Endothelial cell (in vitro differentiated cells): ENCODE results near the gene LAPTM4A. TPM values are rescaled to one million over a fixed set of nuclear protein-coding genes. Genes with fewer than 3 reads are reported as not detected.

ENCODE experiments used
- DNase-seq: peaks from one replicate; pipeline ENCODE4 v3.0.0; 2021; ENCODE audit warnings: low spot score
- H3K27ac Mint-ChIP-seq: one replicate; pipeline ENCODE4 v1.8.0; 2021; ENCODE audit warnings: mixed read lengths, inconsistent platforms; ENCODE audit not compliant: unreplicated experiment
- H3K27me3 Mint-ChIP-seq: one replicate; pipeline ENCODE4 v1.8.0; 2021; ENCODE audit warnings: mild to moderate bottlenecking, moderate library complexity, mixed read lengths, inconsistent platforms; ENCODE audit not compliant: unreplicated experiment
- H3K36me3 Mint-ChIP-seq: one replicate; pipeline ENCODE4 v1.8.0; 2021; ENCODE audit warnings: mild to moderate bottlenecking, low read depth, mixed read lengths, inconsistent platforms; ENCODE audit not compliant: unreplicated experiment
- H3K4me1 Mint-ChIP-seq: one replicate; pipeline ENCODE4 v1.8.0; 2021; ENCODE audit warnings: mild to moderate bottlenecking, mixed read lengths, inconsistent platforms; ENCODE audit not compliant: unreplicated experiment
- H3K4me3 Mint-ChIP-seq: one replicate; pipeline ENCODE4 v1.8.0; 2021; ENCODE audit warnings: mild to moderate bottlenecking, mixed read lengths, inconsistent platforms; ENCODE audit not compliant: unreplicated experiment
- H3K9me3 Mint-ChIP-seq: one replicate; pipeline ENCODE4 v1.8.0; 2021; ENCODE audit warnings: mixed read lengths, inconsistent platforms; ENCODE audit not compliant: unreplicated experiment
- CTCF ChIP-seq: fragments of 200-600 bp; sonication (generic); IDR thresholded peaks from one replicate; pipeline ENCODE4 v1.5.0; 2021; ENCODE audit warnings: antibody characterized with exemption; ENCODE audit not compliant: unreplicated experiment
- total RNA-seq: library from RNA; stranded (reverse); fragmentation: NEBNext Ultra II Directional; extraction: Animal tissue kit (Norgen Biotek cat#: 25700); gene quantifications from one replicate; pipeline ENCODE4 v1.2.1, GENCODE V29; 2021; ENCODE audit not compliant: unreplicated experiment

LAPTM4A gene
- total RNA-seq, 1 donor from 2014 or later: 264 TPM

DNA sequence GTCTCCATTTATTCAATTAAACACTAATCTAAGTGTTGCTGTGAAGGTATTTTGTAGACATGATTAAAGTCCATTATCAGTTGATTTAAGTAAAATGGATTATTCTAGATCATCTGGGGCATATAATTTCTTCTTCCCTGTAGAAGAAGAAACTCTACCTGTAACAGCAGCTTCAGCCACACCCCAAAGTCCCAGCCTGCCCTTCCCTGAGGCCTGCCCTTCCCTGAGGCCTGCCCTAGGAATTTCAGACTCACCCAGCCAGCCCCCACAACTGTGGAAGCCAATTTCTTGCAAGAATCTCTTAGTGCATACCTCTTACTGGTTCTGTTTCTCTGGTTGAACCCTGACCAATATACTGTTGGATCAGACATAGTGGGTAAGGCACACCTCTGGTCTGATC lies 13.4 kb upstream of the LAPTM4A start:
- no peak for TF ChIP-seq CTCF
- Mint-ChIP-seq H3K9me3 (no peaks in the 10 kb centered on the region), H3K36me3 (no peaks in the 10 kb centered on the region), H3K4me3 (no peak overlapping the region), H3K4me1 (no peaks in the 10 kb centered on the region), H3K27me3 (peaks cover 2% of the 10 kb centered on the region), H3K27ac (no peak overlapping the region)
- DNase-seq: no peak

DNA sequence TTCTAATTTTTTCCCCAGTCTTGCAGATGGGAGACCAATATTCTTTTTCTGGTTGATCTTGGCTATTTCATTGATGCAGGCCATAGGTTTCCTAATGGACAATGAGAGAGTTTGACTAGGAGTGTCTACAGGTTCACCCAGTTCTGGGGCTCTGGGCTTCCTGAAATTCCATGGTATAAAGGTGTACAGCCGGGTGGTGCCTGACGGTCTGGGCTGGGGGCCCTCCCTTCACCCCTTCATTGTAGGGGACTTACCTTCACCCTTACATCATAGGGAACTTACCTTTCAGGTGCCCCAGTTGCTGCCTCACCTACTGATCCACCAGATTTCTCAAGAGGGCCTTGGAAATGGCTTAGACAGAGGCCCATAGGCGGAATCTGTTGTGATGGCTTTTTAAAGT lies 13.0 kb upstream of the LAPTM4A start:
- no peak for DNase-seq
- TF ChIP-seq CTCF: no peak
- Mint-ChIP-seq H3K27ac (no peak overlapping the region), H3K27me3 (peaks cover 2% of the 10 kb centered on the region), H3K36me3 (no peaks in the 10 kb centered on the region), H3K4me3 (no peak overlapping the region), H3K9me3 (no peaks in the 10 kb centered on the region), H3K4me1 (no peaks in the 10 kb centered on the region)

DNA sequence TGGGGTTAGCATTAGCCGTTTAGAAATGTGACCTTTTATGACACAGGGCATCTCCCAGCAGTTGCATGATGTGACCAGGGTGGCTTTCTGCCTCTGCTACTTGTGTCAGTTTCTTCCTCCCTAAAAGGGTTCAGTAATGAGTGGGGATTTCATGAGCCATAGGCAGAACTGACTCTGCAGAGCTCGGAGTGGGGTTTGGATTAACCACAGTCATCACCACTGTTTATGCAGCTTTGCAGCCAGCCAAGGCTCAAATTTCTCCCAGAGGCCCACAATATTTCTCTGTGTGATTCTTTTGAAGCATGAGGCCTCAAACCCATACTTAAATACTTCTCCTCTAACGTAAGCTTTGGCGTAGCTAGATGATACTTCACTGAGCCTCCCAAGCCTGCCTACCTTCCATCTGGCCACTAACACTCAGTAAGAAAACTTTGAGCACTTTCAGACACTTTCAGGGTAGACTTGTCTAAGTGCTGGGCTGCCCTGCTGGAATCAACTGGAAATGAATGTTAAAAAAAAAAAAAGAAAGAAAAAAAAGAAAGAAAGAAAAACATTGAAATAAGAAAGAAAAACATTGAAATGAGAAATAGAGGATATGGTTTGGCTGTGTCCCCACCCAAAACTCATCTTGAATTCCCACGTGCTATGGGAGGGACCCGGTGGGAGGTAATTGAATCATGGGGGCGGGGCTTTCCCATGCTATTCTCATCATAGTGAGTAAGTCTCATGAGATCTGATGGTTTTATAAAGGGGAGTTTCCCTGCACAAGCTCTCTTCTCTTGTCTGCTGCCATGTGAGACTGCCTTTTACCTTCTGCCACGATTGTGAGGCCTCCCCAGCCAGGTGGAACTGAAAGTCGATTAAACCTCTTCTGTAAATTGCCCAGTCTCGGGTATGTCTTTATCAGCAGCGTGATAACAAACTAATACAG lies 11.5 kb upstream of the LAPTM4A start:
- Mint-ChIP-seq H3K4me1 (no peaks in the 10 kb centered on the region), H3K36me3 (no peaks in the 10 kb centered on the region), H3K9me3 (no peaks in the 10 kb centered on the region), H3K4me3 (no peak overlapping the region), H3K27me3 (no peaks in the 10 kb centered on the region), H3K27ac (no peak overlapping the region)
- DNase-seq: no peak
- no peak for TF ChIP-seq CTCF

- no peak overlapping the region for H3K4me3 Mint-ChIP-seq
- no peak for TF ChIP-seq CTCF
- no peaks in the 10 kb centered on the region for H3K4me1 Mint-ChIP-seq
- H3K36me3 Mint-ChIP-seq: no peaks in the 10 kb centered on the region
- no peak for DNase-seq
- no peak overlapping the region for H3K27ac Mint-ChIP-seq
- H3K9me3 Mint-ChIP-seq: no peaks in the 10 kb centered on the region
- H3K27me3 Mint-ChIP-seq: no peaks in the 10 kb centered on the region
Observed at GRCh38 chr2:20061940-20062339, 10.5 kb upstream of the LAPTM4A start.

DNA sequence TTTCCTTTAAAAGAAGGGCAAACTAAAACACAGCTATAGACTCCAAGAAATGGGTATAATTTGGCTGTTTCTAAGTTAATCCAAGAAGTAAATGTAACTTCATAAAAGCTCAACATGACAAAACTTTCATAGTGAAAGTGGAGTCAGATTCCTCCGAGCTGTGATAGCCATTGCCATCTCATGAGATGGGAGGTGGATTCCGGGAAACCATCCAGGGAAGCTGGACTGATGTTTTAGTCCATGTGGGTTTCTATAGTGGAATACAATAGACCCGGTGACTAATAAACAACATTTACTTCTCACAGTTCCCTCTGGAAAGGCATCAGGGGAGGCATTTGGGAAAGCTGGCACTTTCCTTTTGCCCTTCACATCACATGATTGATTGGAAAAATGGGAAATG lies 10.0 kb upstream of the LAPTM4A start:
- Mint-ChIP-seq H3K4me1 (no peaks in the 10 kb centered on the region), H3K27ac (no peak overlapping the region), H3K4me3 (no peak overlapping the region), H3K9me3 (no peaks in the 10 kb centered on the region), H3K27me3 (no peaks in the 10 kb centered on the region), H3K36me3 (no peaks in the 10 kb centered on the region)
- TF ChIP-seq CTCF: no peak
- no peak for DNase-seq
